Natural killer cell treated with Interleukin-12 subunit alpha and Interleukin-12 subunit beta and Interleukin-15 and Interleukin-18, amount 100 ng/mL, for 72 hours (primary cell): ENCODE measurements around the gene ADARB2. TPM values are rescaled to one million over a fixed set of nuclear protein-coding genes. Genes with fewer than 3 reads are reported as not detected.

ENCODE experiments used
- ATAC-seq, 2 donors: fragments of 150-1000 bp; cut with Tn5 transposase in 1 of 2; sonication (Bioruptor Pico), chemical (Tn5 transposase) in 1 of 2; 2 replicates each; pipeline ENCODE4 v1.10.0; 2021
- DNase-seq: peaks from one replicate; pipeline ENCODE4 v3.0.0; 2022; ENCODE audit warnings: low spot score
- H3K27ac Mint-ChIP-seq, 2 donors: 1 replicate in 1 of 2; 2 replicates in 1 of 2; pipeline ENCODE4 v1.8.0; 2022; ENCODE audit warnings: mixed read lengths in 2 of 2, mild to moderate bottlenecking in 1 of 2, moderate library complexity in 1 of 2
- H3K27me3 Mint-ChIP-seq, 2 donors: 1 replicate in 1 of 2; 2 replicates in 1 of 2; pipeline ENCODE4 v1.8.0; 2022; ENCODE audit warnings: mixed read lengths in 2 of 2
- H3K36me3 Mint-ChIP-seq: one replicate; pipeline ENCODE4 v1.8.0; 2022; ENCODE audit warnings: mixed read lengths
- H3K4me1 Mint-ChIP-seq, 2 donors: 1 replicate in 1 of 2; 2 replicates in 1 of 2; pipeline ENCODE4 v1.8.0; 2022; ENCODE audit warnings: low read depth in 2 of 2, mixed read lengths in 2 of 2, mild to moderate bottlenecking in 1 of 2
- H3K4me3 Mint-ChIP-seq: one replicate; pipeline ENCODE4 v1.8.0; 2022; ENCODE audit warnings: mixed read lengths
- H3K9me3 Mint-ChIP-seq: 2 replicates; pipeline ENCODE4 v1.8.0; 2022; ENCODE audit warnings: mixed read lengths
- total RNA-seq, 2 donors: library from RNA; stranded (reverse); gene quantifications; one replicate each; pipeline ENCODE4 v1.2.3, GENCODE V29; 2022

ADARB2 gene
- total RNA-seq, 2 donors from 2014 or later, result not detected

GRCh38 chr10:1189166-1190051 is 547.9 kb downstream of the ADARB2 start:
- DNase-seq (no peak), ATAC-seq (no peak)
- no peaks in the 10 kb centered on the region for H3K36me3 Mint-ChIP-seq
- H3K4me1 Mint-ChIP-seq, result no peaks in the 10 kb centered on the region
- H3K27ac Mint-ChIP-seq, result no peak overlapping the region
- no peak overlapping the region for H3K4me3 Mint-ChIP-seq
- no peaks in the 10 kb centered on the region for H3K9me3 Mint-ChIP-seq
- peaks cover 7 to 10% of the 10 kb centered on the region in 2 donors for H3K27me3 Mint-ChIP-seq

- Mint-ChIP-seq H3K9me3 (no peaks in the 10 kb centered on the region), H3K27ac (no peak overlapping the region), H3K4me1 (no peaks in the 10 kb centered on the region), H3K4me3 (no peak overlapping the region), H3K27me3 (peaks cover 2% of the 10 kb centered on the region in 2 donors), H3K36me3 (no peaks in the 10 kb centered on the region)
- ATAC-seq (no peak), DNase-seq (no peak)
Measured at GRCh38 chr10:1188558-1189135, 548.7 kb downstream of the ADARB2 start.

GRCh38 chr10:1187855-1188557 is 549.3 kb downstream of the ADARB2 start:
- Mint-ChIP-seq H3K27ac (no peak overlapping the region), H3K27me3 (no peaks in the 10 kb centered on the region), H3K4me3 (no peak overlapping the region), H3K4me1 (no peaks in the 10 kb centered on the region), H3K9me3 (no peaks in the 10 kb centered on the region), H3K36me3 (no peaks in the 10 kb centered on the region)
- DNase-seq (no peak), ATAC-seq (no peak)

- Mint-ChIP-seq H3K36me3 (no peaks in the 10 kb centered on the region), H3K4me1 (no peaks in the 10 kb centered on the region), H3K27me3 (no peaks in the 10 kb centered on the region), H3K4me3 (no peak overlapping the region), H3K9me3 (no peaks in the 10 kb centered on the region), H3K27ac (no peak overlapping the region)
- peak in 1 of 2 donors; percentile 11 for ATAC-seq
- DNase-seq, result no peak
Measured at GRCh38 chr10:1187151-1187854, 550.0 kb downstream of the ADARB2 start.

GRCh38 chr10:1186683-1186990 is 550.7 kb downstream of the ADARB2 start:
- DNase-seq (no peak), ATAC-seq (no peak)
- H3K4me3 Mint-ChIP-seq, result no peak overlapping the region
- H3K27me3 Mint-ChIP-seq, result no peaks in the 10 kb centered on the region
- H3K27ac Mint-ChIP-seq, result no peak overlapping the region
- H3K9me3 Mint-ChIP-seq, result no peaks in the 10 kb centered on the region
- no peaks in the 10 kb centered on the region for H3K36me3 Mint-ChIP-seq
- H3K4me1 Mint-ChIP-seq, result no peaks in the 10 kb centered on the region

- no peaks in the 10 kb centered on the region for H3K27me3 Mint-ChIP-seq
- no peaks in the 10 kb centered on the region for H3K36me3 Mint-ChIP-seq
- DNase-seq (no peak), ATAC-seq (no peak)
- H3K4me3 Mint-ChIP-seq, result no peak overlapping the region
- no peak overlapping the region for H3K27ac Mint-ChIP-seq
- H3K4me1 Mint-ChIP-seq, result no peaks in the 10 kb centered on the region
- H3K9me3 Mint-ChIP-seq, result no peaks in the 10 kb centered on the region
Measured at GRCh38 chr10:1185911-1186682, 551.2 kb downstream of the ADARB2 start.

GRCh38 chr10:1184541-1185430 is 552.5 kb downstream of the ADARB2 start:
- no peaks in the 10 kb centered on the region for H3K4me1 Mint-ChIP-seq
- ATAC-seq (peak in 1 of 2 donors; percentile 26), DNase-seq (no peak)
- H3K9me3 Mint-ChIP-seq, result no peaks in the 10 kb centered on the region
- peaks cover 0 to 5% of the 10 kb centered on the region in 2 donors for H3K27me3 Mint-ChIP-seq
- H3K27ac Mint-ChIP-seq, result no peak overlapping the region
- H3K36me3 Mint-ChIP-seq, result no peaks in the 10 kb centered on the region
- no peak overlapping the region for H3K4me3 Mint-ChIP-seq

- H3K4me3 Mint-ChIP-seq, result no peak overlapping the region
- peaks cover 0 to 11% of the 10 kb centered on the region in 2 donors for H3K27me3 Mint-ChIP-seq
- H3K4me1 Mint-ChIP-seq, result no peaks in the 10 kb centered on the region
- H3K36me3 Mint-ChIP-seq, result no peaks in the 10 kb centered on the region
- H3K9me3 Mint-ChIP-seq, result no peaks in the 10 kb centered on the region
- no peak for ATAC-seq
- H3K27ac Mint-ChIP-seq, result no peak overlapping the region
- no peak for DNase-seq
Measured at GRCh38 chr10:1183701-1184100, 553.6 kb downstream of the ADARB2 start.

GRCh38 chr10:1183033-1183396 is 554.3 kb downstream of the ADARB2 start:
- Mint-ChIP-seq H3K27me3 (peaks cover 0 to 11% of the 10 kb centered on the region in 2 donors), H3K4me1 (no peaks in the 10 kb centered on the region), H3K9me3 (no peaks in the 10 kb centered on the region), H3K27ac (no peak overlapping the region), H3K36me3 (no peaks in the 10 kb centered on the region), H3K4me3 (no peak overlapping the region)
- no peak for ATAC-seq
- DNase-seq, result no peak

GRCh38 chr10:1182280-1183032 is 554.9 kb downstream of the ADARB2 start:
- Mint-ChIP-seq H3K27ac (no peak overlapping the region), H3K9me3 (no peaks in the 10 kb centered on the region), H3K36me3 (no peaks in the 10 kb centered on the region), H3K4me3 (no peak overlapping the region), H3K4me1 (no peaks in the 10 kb centered on the region), H3K27me3 (peaks cover 0 to 11% of the 10 kb centered on the region in 2 donors)
- ATAC-seq, result no peak
- DNase-seq, result no peak

GRCh38 chr10:1180836-1181235 is 556.5 kb downstream of the ADARB2 start:
- peaks cover 0 to 11% of the 10 kb centered on the region in 2 donors for H3K27me3 Mint-ChIP-seq
- ATAC-seq, result no peak
- no peak overlapping the region for H3K27ac Mint-ChIP-seq
- no peaks in the 10 kb centered on the region for H3K9me3 Mint-ChIP-seq
- no peaks in the 10 kb centered on the region for H3K36me3 Mint-ChIP-seq
- DNase-seq, result no peak
- no peaks in the 10 kb centered on the region for H3K4me1 Mint-ChIP-seq
- H3K4me3 Mint-ChIP-seq, result no peak overlapping the region
